OCI-LY3 (cell line): Measurements from ENCODE around the gene ZFP69B.
"Not testable (repeated sequence)": the region's sequence is repeated elsewhere in the genome, so short reads cannot be mapped to it uniquely, and the experiment has no call there.

Experiments used
- H2AFZ ChIP-seq: fragments of 200-600, 300-600 bp; shearing (Covaris generic); 2 replicates; pipeline ENCODE4 v1.6.0; 2014; ENCODE audit warnings: antibody characterized with exemption, low read depth, low read length
- H3K27ac ChIP-seq: fragments of 200-600, 300-600 bp; sonication (generic); 2 replicates; pipeline ENCODE4 v1.5.1; 2014; ENCODE audit warnings: mild to moderate bottlenecking, low read length, moderate library complexity, mixed read lengths
- H3K27me3 ChIP-seq: fragments of 200-600, 300-600 bp; sonication (generic); 2 replicates; pipeline ENCODE4 v1.6.1; 2014; ENCODE audit warnings: low read depth, low read length, mixed read lengths
- H3K36me3 ChIP-seq: fragments of 200-600, 300-600 bp; sonication (generic); replicated peaks from 2 replicates; pipeline ENCODE3; 2014; ENCODE audit warnings: low read depth, low read length, mixed read lengths
- H3K4me1 ChIP-seq: fragments of 300-600, 200-600 bp; sonication (generic); 2 replicates; pipeline ENCODE4 v1.6.1; 2014; ENCODE audit warnings: low read length, mixed read lengths
- H3K4me2 ChIP-seq: fragments of 200-600, 300-600 bp; sonication (generic); 2 replicates; pipeline ENCODE4 v1.6.1; 2014; ENCODE audit warnings: low read length, mixed read lengths
- H3K4me3 ChIP-seq: fragments of 300-600, 200-600 bp; sonication (generic); 2 replicates; pipeline ENCODE4 v1.5.1; 2014; ENCODE audit warnings: antibody characterized with exemption, mild to moderate bottlenecking, low read length, moderate library complexity
- H3K79me2 ChIP-seq: fragments of 300-600, 200-600 bp; shearing (Covaris generic); 2 replicates; pipeline ENCODE4 v1.6.1; 2014; ENCODE audit warnings: mild to moderate bottlenecking, low read length, mixed read lengths
- H3K9ac ChIP-seq: fragments of 300-600, 200-600 bp; shearing (Covaris generic); 2 replicates; pipeline ENCODE4 v1.6.0; 2014; ENCODE audit warnings: mild to moderate bottlenecking, low read length, moderate library complexity
- H3K9me3 ChIP-seq: fragments of 200-600, 300-600 bp; shearing (Covaris generic); 2 replicates; pipeline ENCODE4 v1.6.1; 2014; ENCODE audit warnings: low read length, mixed read lengths; ENCODE audit not compliant: insufficient read depth
- H4K20me1 ChIP-seq: fragments of 200-600, 300-600 bp; sonication (generic); 2 replicates; pipeline ENCODE4 v1.6.1; 2016; ENCODE audit warnings: low read length, mixed read lengths; ENCODE audit not compliant: insufficient read depth
- CTCF ChIP-seq: fragments of 200-600, 300-600 bp; sonication (generic); IDR thresholded peaks from 2 replicates; pipeline ENCODE4 v1.5.1; 2014; ENCODE audit warnings: antibody characterized with exemption, low read length, low read depth
- EZH2phosphoT487 ChIP-seq: fragments of 200-600 bp; shearing (Covaris generic); IDR thresholded peaks from 2 replicates; pipeline ENCODE4 v1.6.1; 2018; ENCODE audit warnings: antibody characterized with exemption, mixed run types, low read depth

The ZFP69B gene

GRCh38 chr1:40479156-40479555 lies 28.9 kb downstream of the ZFP69B start:
- Histone ChIP-seq H4K20me1 (no peaks in the 10 kb centered on the region), H3K36me3 (no peaks in the 10 kb centered on the region), H3K4me3 (no peak overlapping the region), H3K4me1 (no peaks in the 10 kb centered on the region), H3K4me2 (no peak overlapping the region), H3K79me2 (no peaks in the 10 kb centered on the region), H3K9me3 (no peaks in the 10 kb centered on the region; the same call in 1 of the 2 replicates), H3K27me3 (no peaks in the 10 kb centered on the region), H3K27ac (no peak overlapping the region), H2AFZ (no peak overlapping the region), H3K9ac (no peak overlapping the region)
- no peak for TF ChIP-seq CTCF
- TF ChIP-seq EZH2phosphoT487: no peak

- H3K79me2 ChIP-seq: no peaks in the 10 kb centered on the region
- H4K20me1 ChIP-seq: no peaks in the 10 kb centered on the region
- no peaks in the 10 kb centered on the region for H3K27me3 ChIP-seq
- H3K4me2 ChIP-seq: no peak overlapping the region
- H3K27ac ChIP-seq: no peak overlapping the region
- peaks cover 12% of the 10 kb centered on the region for H3K9me3 ChIP-seq
- no peaks in the 10 kb centered on the region for H3K4me1 ChIP-seq
- peaks cover 7% of the 10 kb centered on the region for H3K36me3 ChIP-seq
- no peak overlapping the region for H3K4me3 ChIP-seq
- TF ChIP-seq EZH2phosphoT487: no peak
- TF ChIP-seq CTCF: no peak
- H3K9ac ChIP-seq: no peak overlapping the region
- H2AFZ ChIP-seq: no peak overlapping the region
These were observed 45.1 kb downstream of the ZFP69B start for GRCh38 chr1:40495315-40495903.

- not testable (repeated sequence) for H3K9me3 ChIP-seq, H3K79me2 ChIP-seq, H3K4me1 ChIP-seq, H3K27ac ChIP-seq, H3K27me3 ChIP-seq, H2AFZ ChIP-seq, H3K36me3 ChIP-seq, H4K20me1 ChIP-seq, H3K4me2 ChIP-seq, H3K9ac ChIP-seq, H3K4me3 ChIP-seq
These were observed 52.4 kb downstream of the ZFP69B start for GRCh38 chr1:40502651-40503050.

GRCh38 chr1:40507973-40508372 lies 57.7 kb downstream of the ZFP69B start:
- Histone ChIP-seq H2AFZ (no peak overlapping the region), H3K4me3 (no peak overlapping the region), H3K27me3 (no peaks in the 10 kb centered on the region), H3K79me2 (no peaks in the 10 kb centered on the region), H3K4me1 (no peaks in the 10 kb centered on the region), H3K27ac (no peak overlapping the region), H3K4me2 (no peak overlapping the region), H3K36me3 (no peaks in the 10 kb centered on the region), H3K9me3 (no peaks in the 10 kb centered on the region), H4K20me1 (no peaks in the 10 kb centered on the region), H3K9ac (no peak overlapping the region)
- TF ChIP-seq EZH2phosphoT487: no peak
- no peak for TF ChIP-seq CTCF
